Hypothalamus (tissue), 51 donors: ENCODE results near the gene ARHGEF12.

Experiments used
- DNase-seq, 51 donors: peaks; one replicate each; lab custom pipeline; 2025; lab: John Stamatoyannopoulos, UW

The ARHGEF12 gene

DNA sequence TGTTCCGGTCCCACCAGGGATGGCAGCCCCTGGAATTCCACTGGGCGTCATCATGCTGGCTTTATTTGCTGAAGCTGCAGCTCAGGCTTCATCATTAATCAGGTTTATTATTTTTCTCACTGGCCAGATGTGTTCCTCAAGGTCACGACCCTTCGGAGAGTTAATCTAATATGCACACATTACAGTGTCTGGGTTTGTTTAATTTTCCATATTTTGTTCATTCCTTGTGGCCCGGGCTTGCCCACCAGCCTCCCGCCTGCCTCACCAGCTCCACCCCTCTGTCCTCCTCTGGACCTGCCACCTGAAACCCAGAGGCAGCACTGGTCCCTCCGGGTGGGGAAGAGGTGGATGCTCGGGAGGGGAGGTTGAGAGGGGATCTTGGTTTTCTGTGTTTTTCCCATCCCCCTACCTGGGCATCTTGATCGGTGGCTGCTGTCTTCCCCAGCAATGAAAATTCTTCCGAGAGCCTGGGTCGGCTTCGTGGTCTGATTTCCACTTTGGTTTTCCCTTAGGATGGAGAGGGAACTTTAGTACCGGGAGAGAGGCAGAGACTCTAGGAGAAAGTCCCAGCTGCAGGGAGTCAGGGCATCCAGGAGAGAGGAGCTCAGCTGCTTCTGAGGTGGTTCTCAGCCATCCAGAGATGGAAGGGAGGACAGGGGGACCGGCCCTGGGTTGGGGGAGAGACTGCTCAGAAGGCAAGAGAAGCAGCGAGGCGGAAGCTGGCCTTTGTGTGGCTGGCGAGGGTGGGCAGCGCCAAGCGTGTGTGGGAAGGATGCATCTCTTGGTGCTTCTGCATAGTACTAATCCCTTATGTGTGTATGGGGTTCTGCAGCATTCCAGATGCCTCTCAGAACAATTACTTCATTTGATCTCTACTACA lies 177.5 kb downstream of the ARHGEF12 start:
- DNase-seq: peak in 2 of 51 donors; percentile 14 to 15

DNA sequence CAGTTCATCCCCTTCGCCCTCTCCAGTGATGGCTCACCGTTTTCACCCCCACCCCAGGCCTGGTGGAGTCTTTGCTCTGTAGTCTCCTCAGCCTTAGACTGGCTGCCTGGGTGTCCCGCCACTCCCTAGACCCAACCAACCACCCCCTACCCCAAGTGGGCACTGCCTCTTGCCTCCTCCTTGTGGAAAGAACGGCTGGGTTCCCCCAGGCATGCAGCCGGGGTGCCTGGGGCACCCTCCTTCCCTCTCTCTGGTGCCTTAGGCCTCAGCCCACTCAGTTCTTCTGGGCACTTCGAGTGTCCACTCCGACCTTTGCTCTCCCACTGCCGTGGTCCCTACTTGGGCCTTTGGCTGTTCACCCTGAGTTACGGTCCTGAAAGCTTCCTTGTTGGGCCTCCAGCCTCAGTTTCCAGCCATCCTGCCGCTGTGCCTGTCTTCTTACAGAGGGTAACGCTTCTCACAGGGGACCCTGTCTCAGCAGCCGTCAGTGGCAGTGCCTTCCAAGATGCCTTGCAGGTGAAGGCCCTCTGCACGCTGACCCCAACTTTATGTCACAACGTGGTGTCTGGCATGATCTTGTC lies 178.4 kb downstream of the ARHGEF12 start:
- DNase-seq: no peak

DNA sequence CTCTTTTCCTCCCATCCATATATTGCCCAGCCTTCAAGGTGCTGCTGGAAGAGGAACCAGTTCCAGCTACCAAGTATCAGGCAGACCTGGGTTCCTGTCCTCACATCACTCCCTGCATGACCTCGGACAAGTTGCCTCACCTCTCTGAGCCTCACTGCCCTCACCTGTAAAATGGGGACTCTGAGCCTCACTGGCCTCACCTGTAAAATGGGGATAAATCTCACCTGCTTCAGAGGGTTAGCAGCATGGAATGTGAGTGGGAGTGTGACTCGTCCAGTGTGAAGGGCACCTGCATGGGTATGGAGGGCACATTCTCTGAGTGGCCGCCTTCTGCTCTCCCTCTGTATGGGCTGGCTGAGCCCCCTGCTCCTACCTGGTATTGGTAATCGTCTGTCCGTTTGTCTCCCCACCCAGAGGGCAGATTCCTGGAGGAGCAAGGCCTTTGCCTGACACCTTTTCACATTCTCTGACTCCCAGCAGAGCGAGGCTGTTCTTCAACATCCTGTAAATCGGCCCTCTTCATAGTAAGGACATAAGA lies 179.0 kb downstream of the ARHGEF12 start:
- DNase-seq: no peak

GRCh38 chr11:120516461-120517389 lies 180.5 kb downstream of the ARHGEF12 start:
- DNase-seq: peak in 3 of 51 donors; percentile 20 to 32 (median 23)

DNA sequence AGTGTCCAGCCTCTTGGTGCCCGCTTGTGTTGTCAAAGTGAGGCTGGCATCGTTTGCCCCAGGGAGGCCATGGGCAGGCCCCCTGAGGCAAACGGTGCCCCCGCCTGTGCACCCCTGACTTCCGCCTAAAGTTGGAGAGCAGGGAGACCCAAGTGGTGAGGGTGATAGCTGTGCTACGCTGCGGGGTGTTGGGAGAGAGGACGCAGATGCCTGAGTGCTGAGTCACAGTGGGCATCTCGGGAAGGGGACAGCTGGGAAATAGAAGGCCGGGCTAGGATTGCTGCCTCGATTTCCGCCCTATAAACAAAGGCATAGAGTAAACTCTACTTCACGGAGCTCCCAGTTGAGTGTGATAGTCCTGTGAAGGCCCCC lies 181.2 kb downstream of the ARHGEF12 start:
- no peak for DNase-seq

GRCh38 chr11:120517801-120518291 lies 181.6 kb downstream of the ARHGEF12 start:
- no peak for DNase-seq

- no peak for DNase-seq
Measured at GRCh38 chr11:120518356-120518755, 182.1 kb downstream of the ARHGEF12 start.

DNA sequence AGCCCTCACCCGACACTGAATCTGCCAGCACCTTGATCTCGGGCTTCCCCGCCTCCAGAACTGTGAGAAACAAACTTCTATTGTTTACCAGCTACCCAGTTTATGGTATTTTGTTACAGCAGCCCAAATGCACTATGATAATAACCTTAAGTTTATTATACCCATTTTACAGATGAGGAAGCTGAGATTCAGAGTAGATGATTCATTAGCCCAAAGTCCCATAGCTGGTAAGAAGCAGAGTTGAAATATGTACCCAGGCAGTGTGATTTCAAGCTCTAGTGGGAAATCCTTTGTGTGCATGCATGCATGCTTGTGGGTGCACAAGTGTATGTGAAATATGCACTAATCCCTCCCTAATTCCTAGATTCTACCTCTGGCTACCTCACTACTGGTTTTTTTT lies 183.3 kb downstream of the ARHGEF12 start:
- no peak for DNase-seq

GRCh38 chr11:120520091-120520822 lies 184.0 kb downstream of the ARHGEF12 start:
- no peak for DNase-seq

DNA sequence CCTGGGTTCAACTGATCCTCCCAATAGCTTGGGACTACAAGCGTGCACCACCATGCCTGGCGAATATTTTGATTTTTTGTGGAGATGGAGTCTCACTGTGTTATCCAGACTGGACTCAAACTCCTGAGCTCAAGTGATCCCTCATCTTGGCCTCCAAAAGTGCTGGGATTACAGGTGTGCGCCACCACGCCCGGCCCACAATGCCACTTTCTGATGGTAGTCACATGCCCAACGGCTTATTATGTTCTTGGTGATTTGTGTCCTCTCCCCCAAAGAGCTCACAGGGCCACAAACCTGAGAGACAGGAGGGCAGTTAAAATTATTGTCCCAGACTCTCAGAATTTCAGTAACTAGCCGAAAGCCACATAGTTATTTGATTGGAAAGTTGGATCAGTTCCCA lies 185.0 kb downstream of the ARHGEF12 start:
- no peak for DNase-seq

DNA sequence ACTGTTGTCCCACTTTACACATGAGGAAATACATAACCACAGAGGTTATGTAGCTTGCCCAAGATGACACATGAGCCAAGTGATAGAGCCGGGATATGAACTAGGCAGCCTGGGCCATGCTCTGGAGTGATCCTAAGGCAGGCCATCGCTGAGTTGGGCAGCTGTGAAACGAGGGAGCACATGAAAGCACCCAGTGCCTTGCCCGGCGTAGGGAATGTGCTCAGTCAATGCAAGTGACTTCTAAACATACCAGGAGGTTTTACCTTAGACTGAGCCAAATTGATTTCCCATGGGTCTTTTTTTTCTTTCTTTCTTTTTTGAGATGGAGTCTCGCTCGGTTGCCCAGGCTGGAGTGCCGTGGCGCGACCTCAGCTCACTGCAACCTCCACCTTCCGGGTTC lies 185.8 kb downstream of the ARHGEF12 start:
- no peak for DNase-seq

DNA sequence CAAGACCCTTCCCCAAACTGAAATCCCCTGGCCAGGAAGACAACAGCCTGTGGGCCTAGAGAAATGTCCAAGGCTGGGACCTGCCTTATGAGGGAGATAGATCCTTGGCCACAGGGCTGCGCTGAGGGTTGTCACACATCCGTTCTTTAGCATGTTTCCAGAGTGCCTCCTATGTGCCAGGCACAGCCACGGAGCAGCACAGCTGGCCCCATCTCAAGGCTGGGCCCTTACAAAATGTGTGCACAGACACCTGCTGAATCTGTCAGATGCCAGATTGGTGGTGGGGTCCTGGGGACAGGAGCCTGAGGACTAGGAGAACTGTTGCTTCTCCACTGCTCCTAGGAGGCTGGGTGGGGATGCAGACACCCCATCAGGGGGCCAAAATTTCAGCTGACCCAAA lies 186.5 kb downstream of the ARHGEF12 start:
- DNase-seq: no peak

- no peak for DNase-seq
Measured at GRCh38 chr11:120523196-120523595, 187.0 kb downstream of the ARHGEF12 start.

DNA sequence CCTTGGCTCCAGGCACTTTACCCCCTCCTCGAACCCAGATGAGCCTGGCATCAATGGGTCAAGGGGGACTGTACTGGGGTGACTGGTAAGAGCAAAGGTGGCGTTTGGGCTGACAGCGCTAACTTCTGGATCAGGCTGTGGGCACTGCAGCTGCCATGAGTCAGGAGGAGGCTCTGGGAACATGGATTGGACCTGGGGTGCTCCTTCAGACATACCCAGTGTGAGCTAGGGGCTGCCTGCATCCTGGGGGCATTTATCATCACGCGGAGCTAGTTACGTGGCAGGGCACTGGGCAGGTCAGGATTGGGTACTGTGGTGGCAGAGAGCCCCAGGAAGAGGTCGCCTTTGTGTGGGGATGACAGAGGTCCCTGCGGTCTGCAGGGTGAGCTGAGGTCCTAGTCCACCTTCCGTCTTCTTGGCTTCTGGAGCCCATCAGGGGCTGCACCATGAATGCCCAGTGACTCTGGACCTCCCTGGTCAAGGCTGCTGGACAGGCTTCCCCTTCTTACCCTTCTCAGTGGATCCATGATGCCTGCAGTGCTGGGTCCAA lies 188.4 kb downstream of the ARHGEF12 start:
- DNase-seq: no peak

GRCh38 chr11:120525261-120526171 lies 189.3 kb downstream of the ARHGEF12 start:
- no peak for DNase-seq

GRCh38 chr11:120526241-120526640 lies 190.0 kb downstream of the ARHGEF12 start:
- DNase-seq: no peak

GRCh38 chr11:120527111-120527761 lies 191.0 kb downstream of the ARHGEF12 start:
- peak in 1 of 51 donors; percentile 18 for DNase-seq

DNA sequence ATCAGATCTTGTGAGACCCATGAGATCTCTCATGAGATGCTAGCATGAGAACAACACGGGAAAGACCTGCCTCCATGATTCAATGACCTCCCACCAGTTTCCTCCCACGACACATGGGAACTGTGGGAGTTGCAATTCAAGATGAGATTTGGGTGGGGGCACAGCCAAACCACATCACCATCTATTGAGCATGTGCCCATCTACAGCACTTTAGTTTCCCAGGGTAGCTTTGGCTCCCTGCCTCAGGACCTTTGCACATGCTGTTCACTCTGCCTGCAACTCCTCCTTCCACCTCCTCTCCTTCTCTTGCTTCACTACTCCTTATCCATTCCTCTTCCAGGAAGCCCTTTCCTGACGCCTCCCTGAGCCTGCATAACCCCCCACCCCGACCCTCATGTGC lies 192.5 kb downstream of the ARHGEF12 start:
- no peak for DNase-seq
